SU-DHL-6 (cell line): ENCODE results near the gene EML6.

Experiments used
- H2AFZ ChIP-seq: fragments of 200-600 bp; sonication (generic); 2 replicates; pipeline ENCODE4 v1.6.1; 2014; ENCODE audit warnings: low read depth, mild to moderate bottlenecking, moderate library complexity, mixed read lengths, antibody characterized with exemption, low read length; ENCODE audit not compliant: severe bottlenecking
- H3F3A ChIP-seq: fragments of 200-600 bp; shearing (Covaris generic); 2 replicates; pipeline ENCODE4 v1.6.0; 2016; ENCODE audit warnings: antibody characterized with exemption, mild to moderate bottlenecking; ENCODE audit not compliant: insufficient read depth
- H3K27ac ChIP-seq: fragments of 200-600 bp; sonication (generic); 2 replicates; pipeline ENCODE4 v1.5.1; 2016; ENCODE audit warnings: low read depth, mild to moderate bottlenecking, low read length, moderate library complexity, mixed read lengths
- H3K27me3 ChIP-seq: fragments of 200-600 bp; sonication (generic), shearing (Covaris generic); 2 replicates; pipeline ENCODE4 v1.6.0; 2014; ENCODE audit warnings: mild to moderate bottlenecking, low read length
- H3K36me3 ChIP-seq: fragments of 200-600 bp; sonication (generic); 2 replicates; pipeline ENCODE4 v1.6.1; 2014; ENCODE audit warnings: mild to moderate bottlenecking, low read length, mixed read lengths
- H3K4me2 ChIP-seq: fragments of 300-600, 200-600 bp; shearing (Covaris generic), sonication (generic); 2 replicates; pipeline ENCODE4 v1.6.0; 2014; ENCODE audit warnings: low read length, low read depth, mild to moderate bottlenecking; ENCODE audit not compliant: poor library complexity, severe bottlenecking
- H3K4me3 ChIP-seq: fragments of 200-600 bp; sonication (generic); 2 replicates; pipeline ENCODE4 v1.5.1; 2014; ENCODE audit warnings: antibody characterized with exemption, low read length, mild to moderate bottlenecking, mixed read lengths; ENCODE audit not compliant: insufficient read depth, poor library complexity, severe bottlenecking
- H3K79me2 ChIP-seq: fragments of 200-600 bp; sonication (generic); 2 replicates; pipeline ENCODE4 v1.6.1; 2014; ENCODE audit warnings: mild to moderate bottlenecking, low read length, moderate library complexity; ENCODE audit not compliant: insufficient read depth
- H3K9ac ChIP-seq: fragments of 200-600 bp; sonication (generic); 2 replicates; pipeline ENCODE4 v1.7.0; 2014; ENCODE audit warnings: mild to moderate bottlenecking, low read length
- H3K9me2 ChIP-seq: fragments of 200-600 bp; sonication (generic); replicated peaks from 2 replicates; pipeline ENCODE4 v1.6.1; 2014; ENCODE audit warnings: low read length; ENCODE audit not compliant: insufficient read depth
- H3K9me3 ChIP-seq: fragments of 200-600 bp; sonication (generic); 2 replicates; pipeline ENCODE4 v1.6.1; 2014; ENCODE audit warnings: low read length, mixed read lengths; ENCODE audit not compliant: insufficient read depth
- H4K20me1 ChIP-seq: fragments of 200-600 bp; sonication (generic); 2 replicates; pipeline ENCODE4 v1.6.1; 2014; ENCODE audit warnings: low read depth, mild to moderate bottlenecking, antibody characterized with exemption, low read length, moderate library complexity, mixed read lengths
- CTCF ChIP-seq: fragments of 200-600 bp; sonication (generic); IDR thresholded peaks from one replicate; pipeline ENCODE4 v1.5.1; 2017; ENCODE audit warnings: antibody characterized with exemption, mild to moderate bottlenecking, low read length, moderate library complexity; ENCODE audit not compliant: insufficient read depth, poor library complexity, severe bottlenecking
- EZH2phosphoT487 ChIP-seq: fragments of 200-600 bp; sonication (generic), shearing (Covaris generic); conservative IDR thresholded peaks from 2 replicates; pipeline ENCODE4 v1.6.1; 2018; ENCODE audit warnings: mild to moderate bottlenecking, antibody characterized with exemption, low read length, moderate library complexity, mixed read lengths

EML6 gene

GRCh38 chr2:54952978-54953456 lies 229.6 kb downstream of the EML6 start:
- TF ChIP-seq CTCF (no peak), EZH2phosphoT487 (no peak)
- Histone ChIP-seq H3K27ac (no peak overlapping the region), H3K9ac (no peak overlapping the region), H3F3A (no peaks in the 10 kb centered on the region), H4K20me1 (no peaks in the 10 kb centered on the region), H2AFZ (no peak overlapping the region), H3K4me2 (no peak overlapping the region), H3K9me2 (no peaks in the 10 kb centered on the region), H3K79me2 (no peaks in the 10 kb centered on the region), H3K36me3 (no peaks in the 10 kb centered on the region), H3K4me3 (no peak overlapping the region), H3K27me3 (no peaks in the 10 kb centered on the region), H3K9me3 (no peaks in the 10 kb centered on the region)

GRCh38 chr2:54954158-54954557 lies 230.7 kb downstream of the EML6 start:
- no peaks in the 10 kb centered on the region for H3K79me2 ChIP-seq
- H3K27ac ChIP-seq: no peak overlapping the region
- H3K9me3 ChIP-seq: no peaks in the 10 kb centered on the region
- H3K27me3 ChIP-seq: no peaks in the 10 kb centered on the region
- no peak overlapping the region for H3K4me3 ChIP-seq
- no peak overlapping the region for H3K9ac ChIP-seq
- no peaks in the 10 kb centered on the region for H4K20me1 ChIP-seq
- H3F3A ChIP-seq: no peaks in the 10 kb centered on the region
- no peak overlapping the region for H2AFZ ChIP-seq
- no peak overlapping the region for H3K4me2 ChIP-seq
- no peaks in the 10 kb centered on the region for H3K9me2 ChIP-seq
- H3K36me3 ChIP-seq: no peaks in the 10 kb centered on the region
- TF ChIP-seq EZH2phosphoT487 (no peak), CTCF (no peak)

GRCh38 chr2:54954705-54955357 lies 231.4 kb downstream of the EML6 start:
- H3K27me3 ChIP-seq: no peaks in the 10 kb centered on the region
- no peak overlapping the region for H3K9ac ChIP-seq
- H3K9me3 ChIP-seq: no peaks in the 10 kb centered on the region
- no peaks in the 10 kb centered on the region for H4K20me1 ChIP-seq
- no peak overlapping the region for H3K4me3 ChIP-seq
- no peak overlapping the region for H3K4me2 ChIP-seq
- no peaks in the 10 kb centered on the region for H3K36me3 ChIP-seq
- no peak overlapping the region for H3K27ac ChIP-seq
- no peaks in the 10 kb centered on the region for H3K9me2 ChIP-seq
- no peaks in the 10 kb centered on the region for H3F3A ChIP-seq
- H3K79me2 ChIP-seq: no peaks in the 10 kb centered on the region
- TF ChIP-seq EZH2phosphoT487 (no peak), CTCF (no peak)
- H2AFZ ChIP-seq: no peak overlapping the region
